T1000 (cell line): Measurements from ENCODE around the gene GPR17.
A peak's percentile ranks its signal among the peaks of the same experiment; 100 is the strongest.

Experiments used
- DNase-seq: peaks from one replicate; lab custom pipeline; 2025; ENCODE audit warnings: mixed read lengths; lab: John Stamatoyannopoulos, UW

GPR17 gene

DNA sequence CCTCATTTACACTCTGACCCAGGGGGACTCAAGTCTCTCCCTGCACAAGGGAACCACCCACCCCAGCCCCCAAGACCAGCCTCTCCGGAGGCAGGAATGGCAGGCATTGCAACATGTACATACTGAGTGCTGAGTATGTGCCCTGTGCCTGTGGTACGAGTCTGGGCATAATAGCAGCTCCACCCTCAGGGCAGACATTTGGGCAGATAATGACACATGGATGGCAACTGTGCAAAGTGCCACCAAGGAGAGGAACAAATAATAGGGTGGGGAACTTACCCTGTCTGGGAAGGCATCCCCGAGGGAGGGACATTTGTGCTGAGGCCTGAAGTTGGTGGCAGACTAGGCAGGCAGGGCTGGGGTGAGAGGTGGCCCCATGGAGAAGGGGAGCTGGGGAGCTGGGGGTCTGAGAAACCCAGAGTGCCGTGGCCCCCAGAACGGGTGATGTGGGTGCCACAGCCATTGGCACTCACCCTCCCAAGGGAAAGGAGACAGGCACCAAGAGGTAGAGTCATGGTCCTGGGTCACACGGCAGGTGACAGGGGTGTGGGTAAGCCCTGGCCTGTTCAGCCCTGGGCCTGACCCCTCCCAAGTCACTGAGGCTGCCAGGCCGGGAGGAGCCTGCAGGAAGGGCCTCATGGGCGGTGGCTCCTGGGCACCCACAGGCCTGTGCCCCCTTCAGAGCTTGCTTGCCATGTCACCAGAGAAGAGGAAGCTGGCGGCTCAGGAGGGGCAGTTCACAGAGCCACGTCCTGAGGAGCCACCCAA is 15.7 kb upstream of the GPR17 start:
- no peak for DNase-seq

DNA sequence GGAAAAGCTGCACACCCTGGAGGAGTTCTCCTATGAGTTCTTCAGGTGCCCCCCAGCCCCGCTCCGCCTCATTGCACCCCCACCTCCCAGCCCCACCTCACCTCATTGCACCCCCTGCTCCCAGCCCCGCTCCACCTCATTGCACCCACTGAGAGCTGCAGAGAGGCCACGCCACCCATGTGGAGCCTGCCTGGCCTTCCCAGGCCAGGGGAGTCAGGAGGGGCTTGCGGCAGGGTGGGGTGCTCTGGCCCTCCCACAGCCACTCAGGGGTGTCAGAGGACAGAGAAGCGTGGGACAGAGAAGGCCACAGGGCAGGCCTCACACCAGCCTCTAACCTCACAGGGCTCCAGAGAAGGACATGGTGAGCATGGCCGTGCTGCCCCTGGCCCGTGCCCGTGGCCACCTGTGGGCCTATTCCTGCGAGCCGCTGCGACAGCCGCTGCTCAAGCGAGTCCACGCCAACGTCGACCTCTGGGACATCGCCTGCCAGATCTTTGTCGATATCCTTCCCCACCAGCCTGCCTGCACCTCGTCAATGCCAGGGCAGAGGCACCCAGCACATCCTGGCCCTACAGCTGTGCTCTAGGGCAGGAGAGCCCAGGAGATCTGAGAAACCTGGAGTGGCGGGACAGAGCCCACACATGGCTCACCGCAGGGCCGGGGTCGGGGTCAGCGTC is 15.0 kb upstream of the GPR17 start:
- DNase-seq = no peak

DNA sequence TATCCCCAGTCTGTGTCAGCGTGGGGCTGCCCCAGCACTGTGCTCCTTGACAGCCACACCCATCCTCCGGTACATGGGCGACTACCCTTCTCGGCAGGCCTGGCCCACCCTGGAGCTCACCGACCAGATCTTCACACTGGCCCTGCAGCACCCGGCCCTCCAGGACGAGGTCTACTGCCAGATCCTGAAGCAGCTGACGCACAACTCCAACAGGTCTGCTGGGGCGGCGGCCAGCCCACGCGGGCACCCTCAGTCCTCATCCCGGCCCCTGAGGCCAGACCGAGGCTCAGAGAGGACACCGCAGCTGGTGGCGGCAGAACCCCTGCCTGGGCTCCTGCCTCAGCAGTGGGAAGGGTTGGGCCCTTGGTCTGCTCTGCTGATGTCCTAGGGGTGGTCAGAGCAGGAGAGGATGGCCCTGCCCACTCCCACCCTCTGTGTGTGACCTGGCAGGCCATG is 14.4 kb upstream of the GPR17 start:
- no peak for DNase-seq

DNA sequence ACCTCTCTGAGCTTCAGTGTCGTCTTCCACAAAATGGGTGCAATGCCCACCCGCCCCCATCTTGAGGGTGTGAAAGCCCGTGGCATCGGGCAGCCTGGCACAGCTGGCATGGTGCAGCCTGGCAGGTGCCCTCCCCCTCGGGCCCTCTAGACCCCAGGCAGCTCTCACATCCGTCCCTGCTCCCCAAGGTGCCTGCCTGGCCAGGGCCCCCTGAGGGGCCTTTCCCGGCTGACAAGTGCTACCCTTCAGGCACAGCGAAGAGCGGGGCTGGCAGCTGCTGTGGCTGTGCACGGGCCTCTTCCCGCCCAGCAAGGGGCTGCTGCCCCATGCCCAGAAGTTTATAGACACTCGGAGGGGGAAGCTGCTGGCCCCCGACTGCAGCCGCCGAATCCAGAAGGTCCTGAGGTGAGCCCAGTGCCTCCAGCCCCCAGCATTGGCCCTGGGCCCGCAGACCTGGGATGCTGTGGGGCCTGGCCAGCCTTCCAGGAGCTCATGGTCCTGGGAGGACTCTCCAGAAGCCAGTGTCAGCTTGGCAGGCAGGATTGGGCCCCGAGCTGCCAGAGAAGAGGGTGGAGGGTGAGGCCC is 13.9 kb upstream of the GPR17 start:
- DNase-seq = no peak

DNA sequence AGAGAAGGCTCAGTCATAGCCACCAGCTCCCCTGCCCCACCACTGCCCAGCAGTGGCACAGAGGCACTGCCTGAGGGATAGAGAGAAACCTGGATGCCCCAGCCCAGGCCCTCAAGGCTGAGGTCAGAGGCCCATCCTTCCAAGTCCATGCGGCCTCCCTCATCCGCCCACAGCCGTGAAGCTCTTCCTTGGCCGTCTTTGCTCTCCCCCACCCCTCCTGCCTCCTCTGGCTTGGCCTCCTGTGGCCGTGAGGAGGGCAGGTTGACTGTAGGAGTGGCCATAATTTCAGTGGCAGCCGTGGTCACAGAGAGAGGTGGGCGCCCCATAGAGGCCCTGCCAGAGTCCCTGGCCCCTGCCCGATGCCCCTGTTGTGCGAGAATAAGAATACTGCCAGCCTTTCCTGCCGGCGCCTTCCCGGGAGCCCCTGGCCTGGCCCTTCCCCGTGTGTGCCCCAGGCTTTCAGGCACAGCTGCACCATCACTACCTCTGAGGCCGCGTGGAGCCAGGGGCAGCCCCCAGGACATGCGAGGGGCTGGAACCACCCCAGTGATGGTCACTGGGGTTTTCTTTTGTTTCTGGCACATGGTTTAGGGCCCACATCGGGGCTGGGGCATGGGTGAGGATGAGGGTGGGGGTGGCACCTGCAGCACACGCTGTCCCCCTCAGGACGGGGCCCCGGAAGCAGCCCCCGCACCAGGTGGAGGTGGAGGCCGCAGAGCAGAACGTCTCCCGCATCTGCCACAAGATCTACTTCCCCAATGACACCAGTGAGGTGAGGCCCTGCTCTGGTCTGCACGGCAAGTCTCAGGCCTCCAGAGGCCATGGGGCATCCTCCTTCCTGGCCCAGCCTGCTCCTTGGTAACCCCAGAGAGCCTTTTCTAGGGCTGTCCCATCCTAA is 13.1 kb upstream of the GPR17 start:
- no peak for DNase-seq

DNA sequence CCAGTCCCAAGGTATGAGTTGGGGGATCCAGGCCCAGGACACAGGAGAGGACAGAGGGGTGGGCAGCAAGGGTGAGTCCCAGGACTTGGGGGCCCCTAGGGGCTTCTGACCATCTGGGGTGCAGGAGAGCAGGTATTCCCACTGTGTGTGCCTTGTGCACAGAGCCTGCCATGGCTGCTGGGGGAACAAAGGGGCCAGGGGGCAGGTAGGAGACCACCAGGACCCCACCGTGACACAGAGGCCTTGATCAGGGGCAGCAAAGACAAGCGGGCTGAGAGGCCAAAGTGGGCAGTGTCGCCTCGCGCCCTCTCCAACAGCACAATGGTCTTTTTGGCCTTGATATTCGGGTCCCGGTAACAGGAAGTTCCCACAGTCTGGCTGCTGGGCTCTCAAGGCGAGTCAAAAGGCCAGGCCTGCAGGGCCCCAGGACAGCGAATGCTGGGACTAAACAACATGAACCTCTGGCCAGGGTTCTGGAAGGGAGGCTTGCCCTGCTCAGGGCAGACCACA is 12.3 kb upstream of the GPR17 start:
- DNase-seq = no peak

DNA sequence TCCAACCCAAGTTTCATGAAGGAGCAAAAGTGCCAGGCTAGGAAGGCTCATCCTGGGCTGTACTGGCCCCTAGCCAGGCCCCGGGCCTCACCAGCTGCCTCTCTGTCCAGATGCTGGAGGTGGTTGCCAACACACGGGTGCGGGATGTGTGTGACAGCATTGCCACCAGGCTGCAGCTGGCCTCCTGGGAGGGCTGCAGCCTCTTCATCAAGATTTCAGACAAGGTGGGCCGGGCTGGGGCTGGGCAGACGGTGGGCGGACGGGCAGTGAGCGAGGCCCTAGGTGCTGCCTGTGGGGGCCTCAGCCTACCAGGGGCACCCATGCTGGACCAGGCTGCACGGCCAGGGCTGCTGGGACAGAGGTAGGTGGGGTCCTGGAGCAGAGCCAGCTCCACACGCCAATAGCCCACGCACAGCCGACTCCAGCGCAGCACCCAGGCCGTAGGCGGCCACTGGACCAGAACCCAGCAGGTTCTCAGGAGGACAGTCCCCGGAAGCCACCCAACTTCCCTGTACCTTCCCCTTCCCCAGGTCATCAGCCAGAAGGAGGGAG is 11.8 kb upstream of the GPR17 start:
- no peak for DNase-seq

DNA sequence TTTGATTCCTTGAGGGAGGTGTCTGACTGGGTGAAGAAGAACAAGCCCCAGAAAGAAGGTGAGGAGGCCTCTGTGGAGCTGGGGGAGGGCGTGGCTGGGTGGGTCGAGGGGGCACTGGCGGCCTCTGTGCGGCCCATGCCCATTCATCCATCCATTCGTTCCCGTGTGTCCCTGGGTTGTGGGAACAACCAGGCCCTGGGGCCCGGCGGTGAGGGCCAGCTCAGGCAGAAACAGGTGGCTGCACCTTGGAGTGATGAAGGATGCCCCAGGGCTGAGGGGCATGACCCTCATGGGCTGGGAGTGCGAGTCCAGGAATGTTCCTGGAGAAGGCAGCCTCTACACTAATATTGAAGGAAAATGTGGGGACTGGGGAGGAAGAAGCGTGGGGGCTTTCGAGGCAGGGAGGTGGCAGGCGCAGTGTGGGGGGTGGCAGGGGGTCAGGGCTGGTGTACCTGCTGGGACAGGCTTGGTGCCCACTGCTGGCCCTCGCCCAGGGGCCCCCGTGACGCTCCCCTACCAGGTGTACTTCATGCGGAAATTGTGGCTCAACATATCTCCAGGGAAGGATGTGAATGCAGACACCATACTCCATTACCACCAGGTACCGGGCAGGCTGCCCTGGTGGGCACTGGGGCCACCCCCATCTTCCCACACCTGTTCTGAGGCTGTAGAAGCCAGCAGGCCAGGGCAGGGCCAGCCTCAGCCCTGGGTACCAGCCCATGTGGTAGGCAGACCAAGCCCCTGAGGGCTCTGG is 11.2 kb upstream of the GPR17 start:
- DNase-seq = no peak

DNA sequence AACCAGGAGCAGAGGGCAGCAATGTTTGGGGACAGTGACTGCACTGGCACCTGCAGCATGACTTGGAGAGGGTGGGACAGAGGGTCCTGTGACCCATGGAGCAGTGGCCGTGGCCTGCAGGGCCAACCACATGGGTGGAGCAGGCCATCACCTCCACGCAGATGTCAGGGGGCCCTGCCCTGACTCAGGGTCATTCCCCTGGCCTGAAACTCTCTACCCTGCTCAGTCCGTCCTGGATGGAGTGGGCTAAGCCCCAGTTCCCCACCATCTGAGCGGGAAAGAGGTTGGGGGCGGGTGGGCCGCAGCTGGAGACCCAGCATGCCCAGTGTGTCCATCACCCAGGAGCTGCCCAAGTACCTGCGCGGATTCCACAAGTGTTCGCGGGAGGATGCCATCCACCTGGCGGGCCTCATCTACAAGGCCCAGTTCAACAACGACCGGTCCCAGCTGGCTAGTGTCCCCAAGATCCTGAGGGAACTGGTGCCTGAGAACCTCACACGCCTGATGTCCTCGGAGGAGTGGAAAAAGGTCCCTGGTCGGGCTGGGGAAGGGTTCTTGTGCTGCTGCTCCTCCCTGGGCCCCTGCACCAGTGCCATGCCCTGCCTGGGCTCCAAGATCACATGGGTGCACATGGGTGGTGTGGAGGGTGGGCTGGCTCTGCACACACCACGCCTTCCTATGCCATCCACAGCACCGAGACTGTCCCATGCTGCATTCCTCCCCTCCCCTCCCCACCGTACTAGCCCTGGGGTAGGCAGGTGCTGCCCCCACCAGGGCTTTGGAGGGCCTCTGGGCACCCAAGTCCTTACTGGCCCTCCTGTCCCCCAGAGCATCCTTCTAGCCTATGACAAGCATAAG is 10.3 kb upstream of the GPR17 start:
- DNase-seq = no peak

DNA sequence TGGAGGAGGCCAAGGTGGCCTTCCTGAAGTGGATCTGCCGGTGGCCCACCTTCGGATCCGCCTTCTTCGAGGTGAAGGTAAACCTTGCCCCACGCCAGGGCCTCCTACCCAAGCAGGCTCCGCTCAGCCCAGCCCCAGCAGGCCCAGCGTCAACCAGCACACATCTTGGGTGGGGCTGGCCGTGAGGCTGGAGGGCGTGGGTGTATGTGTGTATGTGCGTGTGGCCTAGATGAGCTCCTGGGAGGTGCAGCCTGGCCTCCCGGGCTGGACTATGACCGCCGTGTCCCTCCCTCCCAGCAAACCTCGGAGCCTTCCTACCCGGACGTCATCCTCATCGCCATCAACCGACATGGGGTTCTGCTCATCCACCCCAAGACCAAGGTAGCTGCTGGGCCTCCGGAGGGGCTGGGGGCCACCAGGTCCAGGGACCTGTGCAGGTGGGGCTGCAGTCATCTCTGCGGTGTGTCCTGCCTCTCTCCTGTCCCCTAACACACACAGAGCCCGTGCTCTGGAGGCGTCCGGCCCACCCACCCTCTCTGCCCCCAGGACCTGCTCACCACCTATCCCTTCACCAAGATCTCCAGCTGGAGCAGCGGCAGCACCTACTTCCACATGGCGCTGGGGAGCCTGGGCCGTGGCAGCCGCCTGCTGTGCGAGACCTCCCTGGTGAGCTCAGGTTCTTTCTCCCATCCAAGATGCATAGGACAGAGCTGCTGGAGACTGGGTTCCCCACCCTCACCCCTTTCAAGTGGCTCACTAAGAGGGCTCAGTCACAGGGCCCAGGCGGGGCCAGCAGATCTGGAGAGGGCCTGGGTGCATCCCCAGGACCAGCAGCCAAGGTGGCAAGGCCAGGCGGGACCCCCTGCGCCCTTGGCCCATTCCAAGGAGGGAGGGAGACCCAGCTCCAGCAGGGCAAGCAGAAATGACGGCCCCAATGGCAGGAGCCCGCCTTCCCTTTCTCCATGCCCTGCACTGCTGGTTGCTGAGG is 9.4 kb upstream of the GPR17 start:
- DNase-seq = no peak

DNA sequence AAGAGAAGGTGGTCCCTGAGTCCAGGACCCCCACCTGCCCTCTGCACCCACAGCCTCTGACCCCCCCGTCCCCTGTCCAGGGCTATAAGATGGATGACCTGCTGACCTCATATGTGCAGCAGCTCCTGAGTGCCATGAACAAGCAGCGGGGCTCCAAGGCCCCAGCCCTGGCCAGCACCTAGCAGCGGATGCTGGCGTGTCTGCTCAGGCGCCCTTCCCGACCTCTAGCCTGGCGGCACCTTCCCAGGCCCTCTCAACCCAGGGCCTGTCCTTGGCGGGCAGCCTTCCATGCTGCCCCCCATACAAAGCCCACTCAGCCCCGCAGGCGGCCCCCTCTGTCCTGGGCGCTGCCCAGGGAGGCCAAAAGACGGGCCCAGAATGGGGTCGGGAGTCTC is 8.7 kb upstream of the GPR17 start:
- DNase-seq = no peak

DNA sequence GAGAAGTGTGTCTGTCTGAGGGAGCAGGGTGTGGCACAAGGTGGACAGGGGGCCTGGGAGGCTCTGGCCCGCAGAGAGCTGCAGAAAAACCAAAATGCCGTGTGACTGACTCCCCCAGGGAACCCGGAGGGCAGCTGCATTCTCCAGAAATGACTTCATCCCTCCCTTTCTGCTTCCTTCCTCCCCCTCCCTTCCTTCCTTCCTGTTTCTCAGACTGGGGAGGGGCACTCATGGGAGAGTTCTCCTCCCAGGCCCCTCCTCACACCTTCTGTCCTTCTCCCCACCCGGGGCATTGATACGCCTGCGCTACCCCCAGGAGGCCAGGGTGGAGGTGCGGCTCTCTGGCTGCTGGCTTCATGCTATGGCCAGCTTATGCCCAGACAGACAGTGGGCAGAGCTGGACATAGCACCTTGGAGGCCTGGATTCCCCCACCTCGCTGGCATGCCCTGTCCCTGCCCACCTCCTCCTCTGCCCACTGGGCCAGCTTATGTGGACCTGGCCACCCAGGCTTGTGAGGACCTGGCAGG is 8.2 kb upstream of the GPR17 start:
- DNase-seq = peak; percentile 68

DNA sequence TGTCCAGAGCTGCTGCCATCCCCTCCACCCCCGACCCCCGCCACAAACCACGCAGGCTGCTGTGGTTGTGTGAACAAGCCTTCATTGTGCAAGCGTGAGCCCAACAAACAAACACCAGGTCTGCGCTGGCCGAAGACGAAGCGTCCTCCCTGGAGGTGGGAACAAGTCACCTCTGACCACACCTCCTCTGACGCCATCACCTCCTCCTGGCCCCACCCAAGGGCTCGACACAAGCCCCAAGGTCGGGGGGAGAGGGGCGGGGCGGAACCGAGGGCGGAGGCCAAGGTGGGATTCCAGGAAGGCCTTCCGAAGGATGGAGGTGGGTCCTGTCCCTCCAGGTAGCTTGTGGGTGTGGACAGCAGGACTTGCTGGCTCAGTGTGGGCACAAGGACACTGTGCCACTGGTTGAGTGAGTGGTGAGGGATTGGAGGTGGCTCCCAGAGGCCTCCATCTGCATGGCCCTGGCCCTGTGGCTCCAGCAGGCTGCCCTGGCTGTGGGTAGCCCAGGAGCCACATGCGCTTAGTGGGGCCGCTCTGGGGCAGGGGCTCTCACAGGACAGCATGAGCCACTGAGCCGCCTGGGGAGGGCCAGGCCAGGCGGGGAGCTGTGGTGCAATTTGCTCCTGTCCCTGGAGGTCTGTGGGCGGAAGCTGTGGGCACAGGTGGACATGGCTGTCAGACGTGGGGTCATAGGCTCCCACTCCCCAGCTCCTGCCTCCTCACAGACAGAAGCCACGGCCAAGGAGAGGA is 7.4 kb upstream of the GPR17 start:
- DNase-seq = no peak

DNA sequence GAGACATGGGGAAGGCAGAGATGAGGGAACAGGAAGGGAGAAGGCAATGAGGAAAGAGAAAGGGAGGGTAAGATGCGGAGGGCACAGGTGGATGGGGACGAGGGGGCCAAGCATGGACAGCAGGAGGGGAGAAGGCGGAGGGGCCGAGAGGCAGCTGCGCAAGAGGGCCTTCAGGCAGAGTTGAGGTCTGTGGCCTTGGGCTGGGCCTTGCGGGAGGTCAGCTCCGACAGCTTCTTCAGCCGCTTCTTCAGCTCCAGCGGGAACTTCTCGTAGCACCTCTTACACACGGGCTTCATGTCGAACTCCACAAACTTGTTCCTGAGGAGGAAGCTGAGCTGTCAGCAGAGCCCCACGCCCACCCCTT is 6.9 kb upstream of the GPR17 start:
- DNase-seq = no peak

DNA sequence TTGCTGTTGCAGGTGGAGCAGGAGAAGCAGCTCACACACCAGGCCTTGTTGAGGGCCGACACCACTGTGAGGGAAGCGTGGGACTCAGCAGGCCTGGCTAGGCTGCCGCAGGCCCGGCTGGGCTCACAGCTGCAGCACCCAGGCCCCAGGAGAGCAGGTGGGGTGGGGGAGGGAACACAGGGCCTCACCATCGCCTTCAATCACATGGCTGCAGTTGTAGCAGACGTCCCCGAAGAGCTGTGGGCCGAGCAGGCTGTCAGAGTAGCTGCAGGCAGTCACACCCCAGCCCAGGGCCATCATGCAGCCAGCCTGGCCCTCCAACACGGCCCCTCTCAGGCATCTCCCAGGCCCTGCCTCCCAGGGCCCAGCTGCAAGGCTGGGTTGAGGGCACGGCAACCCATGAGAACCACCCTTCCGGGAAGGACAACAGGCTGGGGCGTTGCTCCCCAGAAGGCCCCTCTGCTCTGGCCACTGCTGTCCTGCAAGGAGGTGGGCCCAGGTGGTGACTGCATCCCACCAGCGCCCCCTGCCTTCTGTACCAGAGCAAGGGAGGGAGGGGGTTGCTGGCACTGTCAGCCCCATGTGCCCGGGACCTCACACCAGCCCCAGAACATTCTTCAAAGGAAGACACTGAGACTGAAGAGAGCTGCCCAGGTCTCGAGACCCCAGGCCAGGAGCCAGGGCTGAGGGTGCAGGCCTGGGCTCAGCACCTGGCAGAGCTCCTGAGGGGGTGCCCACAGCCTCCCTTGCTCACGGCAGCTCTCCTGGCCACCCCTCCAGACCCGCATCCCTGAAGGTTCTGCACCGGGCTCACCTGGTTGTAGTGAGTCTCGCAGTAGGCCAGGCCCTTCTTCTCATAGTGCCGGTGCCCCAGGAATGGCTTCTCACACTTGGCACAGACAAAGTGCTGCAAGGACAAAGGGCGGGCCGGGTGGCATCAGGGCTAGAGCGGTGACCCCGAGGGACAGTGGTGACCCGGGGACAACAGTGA is 5.6 kb upstream of the GPR17 start:
- DNase-seq = no peak

DNA sequence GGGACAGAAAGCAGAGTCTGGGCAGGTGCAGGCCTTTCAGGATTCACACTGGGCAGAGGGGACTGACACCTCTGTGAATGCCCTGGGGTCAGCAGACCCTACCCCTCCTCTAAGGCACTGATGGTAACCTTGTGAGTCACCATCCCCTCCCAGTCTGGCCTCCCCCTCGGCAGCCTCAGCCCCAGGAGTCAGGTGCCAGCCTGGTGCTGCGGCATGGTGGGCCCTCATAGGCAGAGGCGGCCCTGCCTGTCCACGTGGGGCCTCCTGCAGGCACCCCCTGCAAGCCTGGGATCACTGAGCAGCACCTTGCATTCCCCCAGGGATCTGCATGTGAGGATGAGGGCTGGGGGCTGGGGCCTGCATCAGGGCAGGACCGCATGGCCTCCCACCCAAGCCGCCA is 4.8 kb upstream of the GPR17 start:
- DNase-seq = no peak
